ENCODE data around the gene HMGN4. TPM values are rescaled to one million over a fixed set of nuclear protein-coding genes. Genes with fewer than 3 reads are reported as not detected.

Gene HMGN4
- total and polyA plus RNA-seq, 9 of the 15 experiments (the other 6 are each of a cell fraction or from before 2014, with no cell fraction given), result 35.4 to 134 (median 94.1) TPM

- TF ChIP-seq CHD7 (IDR thresholded peaks at IDR 0.05; ENCODE audit: low read depth, low read length) (no peak), CREBBP (IDR thresholded peaks at IDR 0.05; ENCODE audit: low read depth, low read length) (no peak), HMGN3 (IDR thresholded peaks at IDR 0.05; ENCODE audit: borderline replicate concordance, extremely low read depth, insufficient read length, low read depth, low read length) (no peak), PKNOX1 (IDR thresholded peaks at IDR 0.05) (no peak), USF2 (CRISPR knock-in tag; IDR thresholded peaks at IDR 0.05) (no peak)
- TF ChIP-seq, protein P1, sequence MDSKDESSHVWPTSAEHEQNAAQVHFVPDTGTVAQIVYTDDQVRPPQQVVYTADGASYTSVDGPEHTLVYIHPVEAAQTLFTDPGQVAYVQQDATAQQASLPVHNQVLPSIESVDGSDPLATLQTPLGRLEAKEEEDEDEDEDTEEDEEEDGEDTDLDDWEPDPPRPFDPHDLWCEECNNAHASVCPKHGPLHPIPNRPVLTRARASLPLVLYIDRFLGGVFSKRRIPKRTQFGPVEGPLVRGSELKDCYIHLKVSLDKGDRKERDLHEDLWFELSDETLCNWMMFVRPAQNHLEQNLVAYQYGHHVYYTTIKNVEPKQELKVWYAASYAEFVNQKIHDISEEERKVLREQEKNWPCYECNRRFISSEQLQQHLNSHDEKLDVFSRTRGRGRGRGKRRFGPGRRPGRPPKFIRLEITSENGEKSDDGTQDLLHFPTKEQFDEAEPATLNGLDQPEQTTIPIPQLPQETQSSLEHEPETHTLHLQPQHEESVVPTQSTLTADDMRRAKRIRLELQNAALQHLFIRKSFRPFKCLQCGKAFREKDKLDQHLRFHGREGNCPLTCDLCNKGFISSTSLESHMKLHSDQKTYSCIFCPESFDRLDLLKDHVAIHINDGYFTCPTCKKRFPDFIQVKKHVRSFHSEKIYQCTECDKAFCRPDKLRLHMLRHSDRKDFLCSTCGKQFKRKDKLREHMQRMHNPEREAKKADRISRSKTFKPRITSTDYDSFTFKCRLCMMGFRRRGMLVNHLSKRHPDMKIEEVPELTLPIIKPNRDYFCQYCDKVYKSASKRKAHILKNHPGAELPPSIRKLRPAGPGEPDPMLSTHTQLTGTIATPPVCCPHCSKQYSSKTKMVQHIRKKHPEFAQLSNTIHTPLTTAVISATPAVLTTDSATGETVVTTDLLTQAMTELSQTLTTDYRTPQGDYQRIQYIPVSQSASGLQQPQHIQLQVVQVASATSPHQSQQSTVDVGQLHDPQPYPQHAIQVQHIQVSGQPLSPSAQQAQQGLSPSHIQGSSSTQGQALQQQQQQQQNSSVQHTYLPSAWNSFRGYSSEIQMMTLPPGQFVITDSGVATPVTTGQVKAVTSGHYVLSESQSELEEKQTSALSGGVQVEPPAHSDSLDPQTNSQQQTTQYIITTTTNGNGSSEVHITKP (IDR thresholded peaks at IDR 0.05; ENCODE audit: partially characterized antibody), result no peak
- TF ChIP-seq, protein P2, sequence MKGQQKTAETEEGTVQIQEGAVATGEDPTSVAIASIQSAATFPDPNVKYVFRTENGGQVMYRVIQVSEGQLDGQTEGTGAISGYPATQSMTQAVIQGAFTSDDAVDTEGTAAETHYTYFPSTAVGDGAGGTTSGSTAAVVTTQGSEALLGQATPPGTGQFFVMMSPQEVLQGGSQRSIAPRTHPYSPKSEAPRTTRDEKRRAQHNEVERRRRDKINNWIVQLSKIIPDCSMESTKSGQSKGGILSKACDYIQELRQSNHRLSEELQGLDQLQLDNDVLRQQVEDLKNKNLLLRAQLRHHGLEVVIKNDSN (CRISPR knock-in tag; IDR thresholded peaks at IDR 0.05), result no peak
These were observed 16.7 kb downstream of the HMGN4 start (continued) for GRCh38 chr6:26554697-26555504.

Measured in K562 (cell line).